Measurements from ENCODE around the gene HCK. TPM values are rescaled to one million over a fixed set of nuclear protein-coding genes. Genes with fewer than 3 reads are reported as not detected.

HCK gene
- total RNA-seq, 1 experiment from 2014 or later, result not detected

DNA sequence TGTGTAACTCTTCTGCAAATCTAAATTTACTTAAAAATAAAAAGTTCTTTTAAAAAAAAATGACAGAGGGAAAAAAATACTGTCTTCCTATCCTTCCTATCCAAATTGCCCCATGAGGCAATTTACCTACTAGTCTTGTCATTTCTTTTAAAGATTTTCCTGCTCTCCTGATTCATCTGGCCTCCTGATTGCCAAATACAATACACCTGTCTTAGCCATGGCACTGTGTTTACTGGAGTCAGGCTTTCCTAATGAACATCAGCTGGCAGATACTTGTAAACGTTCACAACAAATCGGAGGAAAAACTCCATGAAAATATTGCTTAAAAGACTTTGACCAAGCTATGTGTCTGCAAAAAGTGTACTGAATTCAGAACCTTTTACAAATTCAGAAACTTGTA lies 78.9 kb downstream of the HCK start:
- BruUV-seq (replicated peaks), result no TSS peak
- POLR2A ChIA-PET (ENCODE audit: unreplicated experiment), result interaction anchor here (0.6 kb wide), 1 partner anchor 21 kb away, joined by 4 read pairs; the partner anchor contains the start of gene TM9SF4

DNA sequence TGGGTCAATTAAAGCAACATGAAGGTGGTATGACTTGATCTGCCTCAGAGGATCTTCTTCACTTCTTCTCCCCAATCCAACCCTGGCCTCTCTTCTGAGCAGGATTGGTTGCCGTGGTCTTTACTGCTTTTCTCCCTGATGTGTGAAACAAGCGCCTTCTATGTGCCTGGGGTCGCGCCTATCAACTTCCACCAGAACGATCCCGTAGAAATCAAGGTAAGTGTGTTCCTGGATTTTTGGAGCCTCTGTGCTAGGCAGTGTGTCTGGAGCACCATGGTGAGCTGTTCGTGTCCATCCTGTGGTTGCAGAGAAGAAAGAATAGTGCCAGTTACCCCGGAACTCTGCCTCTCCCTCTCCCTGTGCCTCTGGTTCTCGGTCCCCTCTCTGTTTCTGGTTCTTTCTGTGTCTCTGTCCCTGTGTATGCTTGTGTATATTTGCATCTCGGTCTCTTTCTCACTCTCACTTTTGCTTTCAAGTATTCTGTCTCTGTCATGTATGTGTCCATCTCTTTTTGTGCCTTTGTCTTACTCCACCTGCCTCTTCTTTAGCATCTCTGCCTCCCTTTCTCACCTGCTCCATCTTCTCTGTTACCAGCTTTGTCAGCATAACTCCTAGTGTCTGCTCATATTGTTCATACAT lies 81.0 kb downstream of the HCK start:
- no peaks in the 10 kb centered on the region for H3K9me3 ChIP-seq (ENCODE audit: insufficient read depth, low read depth)
- DNase-seq, result no peak
- H3K4me1 ChIP-seq (replicated peaks; ENCODE audit: insufficient read depth), result no peaks in the 10 kb centered on the region
- H3K27me3 ChIP-seq (ENCODE audit: insufficient read depth, low read depth), result no peaks in the 10 kb centered on the region
- H3F3A ChIP-seq (ENCODE audit: insufficient read depth, low read depth), result no peaks in the 10 kb centered on the region; the same call in 1 of the 2 replicates
- H4K20me1 ChIP-seq (ENCODE audit: insufficient read depth), result peaks cover 42% of the 10 kb centered on the region
- CTCF ChIA-PET, result no interaction called here
- peaks cover 19% of the 10 kb centered on the region for H3K36me3 ChIP-seq (ENCODE audit: low read depth)
- peaks cover 21% of the 10 kb centered on the region for H3K79me2 ChIP-seq (ENCODE audit: low read depth)
- no peak overlapping the region for H3K4me2 ChIP-seq
- no peak overlapping the region for H3K27ac ChIP-seq
- POLR2A ChIA-PET (ENCODE audit: unreplicated experiment), result no interaction called here
- H3K4me3 ChIP-seq, result no peak overlapping the region
- no peaks in the 10 kb centered on the region for H3K9me2 ChIP-seq (ENCODE audit: insufficient read depth)
- no peak overlapping the region for H2AFZ ChIP-seq
- BruUV-seq (replicated peaks), result no TSS peak
- intact Hi-C loops (cut with micrococcal nuclease; ENCODE audit: unreplicated experiment), result no loop called here
- TF ChIP-seq, protein P1, sequence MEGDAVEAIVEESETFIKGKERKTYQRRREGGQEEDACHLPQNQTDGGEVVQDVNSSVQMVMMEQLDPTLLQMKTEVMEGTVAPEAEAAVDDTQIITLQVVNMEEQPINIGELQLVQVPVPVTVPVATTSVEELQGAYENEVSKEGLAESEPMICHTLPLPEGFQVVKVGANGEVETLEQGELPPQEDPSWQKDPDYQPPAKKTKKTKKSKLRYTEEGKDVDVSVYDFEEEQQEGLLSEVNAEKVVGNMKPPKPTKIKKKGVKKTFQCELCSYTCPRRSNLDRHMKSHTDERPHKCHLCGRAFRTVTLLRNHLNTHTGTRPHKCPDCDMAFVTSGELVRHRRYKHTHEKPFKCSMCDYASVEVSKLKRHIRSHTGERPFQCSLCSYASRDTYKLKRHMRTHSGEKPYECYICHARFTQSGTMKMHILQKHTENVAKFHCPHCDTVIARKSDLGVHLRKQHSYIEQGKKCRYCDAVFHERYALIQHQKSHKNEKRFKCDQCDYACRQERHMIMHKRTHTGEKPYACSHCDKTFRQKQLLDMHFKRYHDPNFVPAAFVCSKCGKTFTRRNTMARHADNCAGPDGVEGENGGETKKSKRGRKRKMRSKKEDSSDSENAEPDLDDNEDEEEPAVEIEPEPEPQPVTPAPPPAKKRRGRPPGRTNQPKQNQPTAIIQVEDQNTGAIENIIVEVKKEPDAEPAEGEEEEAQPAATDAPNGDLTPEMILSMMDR (conservative IDR thresholded peaks at IDR 0.05), result no peak
- TF ChIP-seq EZH2 (IDR thresholded peaks at IDR 0.05; ENCODE audit: low read depth), result no peak

More for the DNA sequence above, 78.9 kb downstream of the HCK start:
- DNase-seq, result no peak
- TF ChIP-seq, protein P1 (conservative IDR thresholded peaks at IDR 0.05), result no peak
- TF ChIP-seq EZH2 (IDR thresholded peaks at IDR 0.05; ENCODE audit: low read depth), result no peak
- no peaks in the 10 kb centered on the region for H3K9me2 ChIP-seq (ENCODE audit: insufficient read depth)
- no peak overlapping the region for H3K4me2 ChIP-seq
- no peak overlapping the region for H3K27ac ChIP-seq
- H2AFZ ChIP-seq, result no peak overlapping the region
- H3F3A ChIP-seq (ENCODE audit: insufficient read depth, low read depth), result no peaks in the 10 kb centered on the region; the same call in 1 of the 2 replicates
- peaks cover 21% of the 10 kb centered on the region for H3K79me2 ChIP-seq (ENCODE audit: low read depth)
- intact Hi-C loops (cut with micrococcal nuclease; ENCODE audit: unreplicated experiment), result no loop called here
- CTCF ChIA-PET, result no interaction called here
- no peaks in the 10 kb centered on the region for H3K4me1 ChIP-seq (replicated peaks; ENCODE audit: insufficient read depth)
- H4K20me1 ChIP-seq (ENCODE audit: insufficient read depth), result peaks cover 53% of the 10 kb centered on the region
- H3K9me3 ChIP-seq (ENCODE audit: insufficient read depth, low read depth), result no peaks in the 10 kb centered on the region
- H3K27me3 ChIP-seq (ENCODE audit: insufficient read depth, low read depth), result no peaks in the 10 kb centered on the region
- H3K4me3 ChIP-seq, result no peak overlapping the region
- H3K36me3 ChIP-seq (ENCODE audit: low read depth), result peaks cover 5% of the 10 kb centered on the region; the same call in 1 of the 2 replicates

DNA sequence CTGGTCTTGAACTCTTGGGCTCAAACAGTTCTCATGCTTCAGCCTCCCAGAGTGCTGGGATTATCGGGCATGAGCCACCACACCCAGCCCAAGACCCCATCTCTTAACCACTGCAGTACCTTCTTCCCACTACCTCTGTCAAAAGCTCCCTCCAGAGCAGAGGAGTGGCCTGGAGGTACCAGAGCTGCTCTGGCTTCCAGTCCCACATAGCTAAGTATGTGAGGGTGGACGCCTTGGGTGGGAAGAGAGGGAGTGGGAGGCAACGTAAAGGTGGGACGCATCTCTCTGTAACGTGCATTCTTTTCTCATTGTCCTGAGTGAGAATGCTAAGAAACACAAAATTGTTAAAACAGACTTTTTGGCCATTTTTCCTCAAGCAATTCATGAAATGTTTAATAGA lies 82.0 kb downstream of the HCK start:
- H3K9me2 ChIP-seq (ENCODE audit: insufficient read depth), result no peaks in the 10 kb centered on the region
- CTCF ChIA-PET, result no interaction called here
- POLR2A ChIA-PET (ENCODE audit: unreplicated experiment), result interaction anchor here (0.5 kb wide), 1 partner anchor 224 kb away, joined by 6 read pairs; the partner anchor contains the start of gene ASXL1
- H3K27me3 ChIP-seq (ENCODE audit: insufficient read depth, low read depth), result no peaks in the 10 kb centered on the region
- H3K36me3 ChIP-seq (ENCODE audit: low read depth), result peaks cover 25% of the 10 kb centered on the region
- DNase-seq, result no peak
- H3K79me2 ChIP-seq (ENCODE audit: low read depth), result peaks cover 21% of the 10 kb centered on the region
- no peak overlapping the region for H3K4me3 ChIP-seq
- H3K4me1 ChIP-seq (replicated peaks; ENCODE audit: insufficient read depth), result no peaks in the 10 kb centered on the region
- H3F3A ChIP-seq (ENCODE audit: insufficient read depth, low read depth), result no peaks in the 10 kb centered on the region; the same call in 1 of the 2 replicates
- intact Hi-C loops (cut with micrococcal nuclease; ENCODE audit: unreplicated experiment), result no loop called here
- no peak overlapping the region for H3K27ac ChIP-seq
- H3K4me2 ChIP-seq, result no peak overlapping the region
- BruUV-seq (replicated peaks), result no TSS peak
- no peaks in the 10 kb centered on the region for H3K9me3 ChIP-seq (ENCODE audit: insufficient read depth, low read depth)
- H2AFZ ChIP-seq, result no peak overlapping the region
- TF ChIP-seq, protein P1 (conservative IDR thresholded peaks at IDR 0.05), result no peak
- TF ChIP-seq EZH2 (IDR thresholded peaks at IDR 0.05; ENCODE audit: low read depth), result no peak
- H4K20me1 ChIP-seq (ENCODE audit: insufficient read depth), result peaks cover 40% of the 10 kb centered on the region
